HL-60/S4 treated with phorbol 12-myristate 13-acetate at 8.2 ng/mL for 4 days and 3 days (cell line): ENCODE data around the gene PGGHG.
"Not testable (repeated sequence)": the region's sequence is repeated elsewhere in the genome, so short reads cannot be mapped to it uniquely, and the experiment has no call there.

Source experiments
- in situ Hi-C: fragments of 300-500 bp; cut with MboI; formaldehyde crosslinking; loops from 2 replicates; pipeline ENCODE4 v1.15.0; 2022; ENCODE audit warnings: low sequenced_read_pairs

Gene PGGHG

DNA sequence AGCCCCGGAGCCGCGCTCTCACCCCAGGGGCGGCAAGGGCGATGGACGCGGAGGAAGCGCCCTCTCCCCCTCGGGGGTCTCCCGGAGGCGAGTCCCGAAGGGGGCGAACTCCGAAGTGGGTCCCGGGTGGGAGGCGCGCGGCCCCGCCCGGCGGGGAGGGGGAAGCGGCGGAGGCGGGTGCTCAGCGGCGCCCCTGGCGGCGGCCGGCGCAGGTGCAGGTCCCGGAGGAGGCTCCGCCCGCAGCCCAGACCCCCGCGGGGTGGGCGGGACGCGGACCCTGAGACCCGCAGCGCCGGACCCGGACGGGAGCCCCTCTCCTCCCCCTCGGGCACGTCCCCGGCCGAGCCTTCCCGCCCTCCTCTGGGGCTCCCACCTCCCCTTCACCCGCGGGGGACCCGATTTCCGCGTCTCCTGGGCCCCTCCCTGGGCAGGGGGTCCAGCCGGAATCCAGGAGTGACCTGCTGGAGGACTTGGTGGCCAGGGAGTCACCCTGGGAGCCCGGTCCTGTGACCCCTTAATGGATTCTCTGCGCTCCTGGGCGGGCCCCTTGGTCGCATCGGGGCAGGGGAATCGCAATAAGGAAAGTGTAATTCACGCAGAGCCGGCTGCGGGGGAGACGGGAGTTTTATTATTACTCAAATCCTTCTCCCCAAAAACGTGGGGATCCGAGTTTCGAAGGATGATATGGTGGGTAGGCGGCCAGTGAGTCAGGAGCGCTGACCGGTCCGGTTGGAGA, 22.3 kb downstream of the PGGHG start:
- in situ Hi-C loops: not testable (repeated sequence)

- in situ Hi-C loops: no loop called here
Measured at GRCh38 chr11:312092-312816, 23.3 kb downstream of the PGGHG start.

GRCh38 chr11:313304-313786, 24.4 kb downstream of the PGGHG start:
- in situ Hi-C loops: no loop called here

- in situ Hi-C loops: no loop called here
Measured at GRCh38 chr11:313787-314553, 25.0 kb downstream of the PGGHG start, which contains the start of gene IFITM1. Gene IFITM1 (plus strand): TSS chr11:314040. CDS start chr11:314171, 131 bp downstream.

GRCh38 chr11:314554-314875, 25.6 kb downstream of the PGGHG start:
- in situ Hi-C loops: not testable (repeated sequence)

GRCh38 chr11:315051-315481, 26.1 kb downstream of the PGGHG start:
- in situ Hi-C loops: no loop called here

- in situ Hi-C loops: no loop called here
Measured at GRCh38 chr11:315516-315994, 26.6 kb downstream of the PGGHG start.

- in situ Hi-C loops: no loop called here
Measured at GRCh38 chr11:316031-316701, 27.2 kb downstream of the PGGHG start.

DNA sequence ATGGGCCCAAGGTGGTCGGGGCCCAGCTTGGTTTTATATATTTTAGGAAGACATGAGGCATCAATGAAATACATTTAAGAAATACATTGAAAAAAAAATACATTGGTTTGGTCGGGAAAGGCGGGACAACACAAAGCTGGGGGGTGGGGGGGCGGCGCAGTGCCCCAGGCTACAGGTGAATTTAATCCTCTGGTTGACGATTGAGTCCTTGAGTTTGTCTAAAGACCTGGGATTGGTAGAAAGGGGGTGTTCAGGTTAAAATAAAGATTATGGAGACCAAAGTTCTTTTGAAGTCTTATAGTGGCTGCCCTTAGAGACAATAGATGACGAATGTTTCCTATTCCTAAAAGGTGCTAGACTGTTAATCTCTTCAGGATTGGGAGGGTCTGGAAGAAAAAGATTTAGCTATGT, 28.0 kb downstream of the PGGHG start:
- in situ Hi-C loops: no loop called here

DNA sequence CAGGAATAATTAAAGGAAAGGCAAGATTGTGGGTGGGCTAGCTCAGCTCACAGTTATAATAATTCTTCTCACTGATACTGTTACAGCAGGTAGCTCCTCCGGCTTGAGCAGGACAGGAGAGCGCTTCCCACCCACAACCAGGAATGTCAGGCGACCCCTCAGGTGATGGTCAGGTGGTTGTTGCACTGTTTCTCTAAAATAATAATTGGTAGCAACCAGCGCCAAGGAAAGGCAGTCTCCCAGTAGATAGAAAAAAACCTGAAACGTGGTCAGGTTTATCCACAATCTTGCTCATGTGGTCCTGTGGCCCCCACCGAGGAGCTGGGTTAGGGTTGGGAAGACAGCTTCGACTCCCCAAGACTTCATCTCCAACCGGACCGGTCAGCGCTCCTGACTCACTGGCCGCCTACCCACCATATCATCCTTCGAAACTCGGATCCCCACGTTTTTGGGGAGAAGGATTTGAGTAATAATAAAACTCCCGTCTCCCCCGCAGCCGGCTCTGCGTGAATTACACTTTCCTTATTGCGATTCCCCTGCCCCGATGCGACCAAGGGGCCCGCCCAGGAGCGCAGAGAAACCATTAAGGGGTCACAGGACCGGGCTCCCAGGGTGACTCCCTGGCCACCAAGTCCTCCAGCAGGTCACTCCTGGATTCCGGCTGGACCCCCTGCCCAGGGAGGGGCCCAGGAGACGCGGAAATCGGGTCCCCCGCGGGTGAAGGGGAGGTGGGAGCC, 28.9 kb downstream of the PGGHG start:
- in situ Hi-C loops: not testable (repeated sequence)

DNA sequence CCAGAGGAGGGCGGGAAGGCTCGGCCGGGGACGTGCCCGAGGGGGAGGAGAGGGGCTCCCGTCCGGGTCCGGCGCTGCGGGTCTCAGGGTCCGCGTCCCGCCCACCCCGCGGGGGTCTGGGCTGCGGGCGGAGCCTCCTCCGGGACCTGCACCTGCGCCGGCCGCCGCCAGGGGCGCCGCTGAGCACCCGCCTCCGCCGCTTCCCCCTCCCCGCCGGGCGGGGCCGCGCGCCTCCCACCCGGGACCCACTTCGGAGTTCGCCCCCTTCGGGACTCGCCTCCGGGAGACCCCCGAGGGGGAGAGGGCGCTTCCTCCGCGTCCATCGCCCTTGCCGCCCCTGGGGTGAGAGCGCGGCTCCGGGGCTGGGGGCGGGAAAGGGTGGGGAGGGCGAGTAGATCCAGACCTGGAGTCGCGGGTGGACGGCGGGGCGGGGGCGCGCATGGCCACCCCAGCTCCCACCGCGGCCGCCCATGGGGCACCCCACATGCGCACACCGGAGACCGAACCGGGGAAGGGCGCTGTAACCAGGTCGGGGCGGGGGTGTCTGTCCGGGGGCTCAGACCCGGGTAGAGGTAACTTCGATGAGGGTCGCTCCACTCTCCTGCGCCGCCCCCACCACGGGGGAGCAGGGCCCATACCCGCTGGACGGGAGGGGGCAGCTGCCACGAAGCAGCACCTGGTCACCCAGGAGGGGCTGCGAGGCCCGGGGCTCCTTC, 29.6 kb downstream of the PGGHG start:
- in situ Hi-C loops: not testable (repeated sequence)

DNA sequence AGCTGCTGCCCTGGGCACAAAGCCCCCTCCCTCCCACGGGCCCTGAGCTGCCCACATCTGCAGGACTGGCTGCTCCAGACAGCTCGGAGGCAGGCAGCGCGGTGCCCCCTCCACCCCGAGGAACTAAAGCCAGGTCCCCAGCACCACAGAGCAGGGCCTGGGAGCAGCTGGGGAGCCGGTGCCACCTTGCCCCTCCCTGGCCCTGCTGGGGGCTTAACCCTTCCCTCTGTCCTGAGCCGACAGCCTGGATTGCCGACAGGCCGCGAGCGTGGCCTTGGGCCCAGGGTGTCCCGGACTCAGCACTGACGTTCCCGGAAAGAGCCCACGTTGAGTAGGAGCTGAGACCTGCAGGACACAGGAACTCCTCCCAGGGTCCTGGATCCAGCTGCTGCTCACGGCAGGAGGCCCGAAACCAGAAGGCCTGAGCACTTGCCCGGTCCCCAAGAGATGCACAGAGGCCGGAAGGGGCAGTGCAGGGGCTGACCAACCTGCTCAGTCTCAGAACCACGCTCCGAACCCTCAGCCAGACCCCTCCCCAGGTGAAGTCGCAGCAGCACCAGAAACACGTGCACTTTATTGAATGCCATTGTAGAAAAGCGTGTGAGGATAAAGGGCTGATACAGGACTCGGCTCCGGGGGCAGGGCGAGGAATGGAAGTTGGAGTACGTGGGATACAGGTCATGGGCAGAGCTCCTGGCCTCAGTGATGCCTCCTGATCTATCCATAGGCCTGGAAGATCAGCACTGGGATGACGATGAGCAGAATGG, 30.4 kb downstream of the PGGHG start:
- in situ Hi-C loops: not testable (repeated sequence)

DNA sequence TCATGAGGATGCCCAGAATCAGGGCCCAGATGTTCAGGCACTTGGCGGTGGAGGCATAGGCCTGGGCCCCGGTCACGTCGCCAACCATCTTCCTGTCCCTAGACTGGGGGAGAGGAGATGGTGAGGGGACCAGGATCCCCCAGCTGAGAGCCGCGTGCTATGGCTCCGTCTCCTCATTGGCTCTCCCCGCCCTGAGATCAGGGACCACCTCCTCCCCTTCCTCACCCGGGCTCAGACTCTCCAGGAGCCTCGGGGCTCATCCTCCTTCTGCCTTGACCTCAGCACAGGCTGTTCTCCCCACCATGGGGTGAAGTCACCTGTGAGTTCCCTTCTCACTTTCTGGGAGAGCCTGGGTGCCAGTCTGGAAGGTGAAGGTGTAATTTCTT, 31.0 kb downstream of the PGGHG start:
- in situ Hi-C loops: not testable (repeated sequence)

- in situ Hi-C loops: no loop called here
Measured at GRCh38 chr11:324156-324555, 35.2 kb downstream of the PGGHG start.

GRCh38 chr11:324593-325517, 35.9 kb downstream of the PGGHG start:
- in situ Hi-C loops: not testable (repeated sequence)

GRCh38 chr11:325796-326591, 37.1 kb downstream of the PGGHG start:
- in situ Hi-C loops: no loop called here

DNA sequence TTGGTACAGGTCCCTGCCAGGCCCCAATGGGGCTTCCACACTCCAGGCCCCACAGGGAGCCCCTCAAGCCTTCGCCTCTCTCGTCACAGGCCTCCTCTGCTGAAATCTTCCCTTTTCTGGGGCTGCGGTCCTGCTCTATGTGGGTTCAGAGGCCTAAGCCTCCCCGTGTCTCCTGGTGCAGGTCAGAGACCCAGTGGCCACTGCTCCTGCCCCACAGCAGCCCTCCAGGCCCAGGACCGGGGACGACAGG, 37.6 kb downstream of the PGGHG start:
- in situ Hi-C loops: no loop called here
